HG02610 (cell line): Measurements from ENCODE around the gene RHOU.

Experiments used
- ATAC-seq: cut with Tn5 transposase; IDR thresholded peaks from one replicate; pipeline ENCODE4 v1.9.1; 2021; ENCODE audit warnings: mild to moderate bottlenecking, moderate library complexity; ENCODE audit not compliant: unreplicated experiment

Gene RHOU

GRCh38 chr1:228736844-228737445 lies 1.7 kb downstream of the RHOU start:
- ATAC-seq = no peak

- ATAC-seq = no peak
Observed at GRCh38 chr1:228737601-228738041, 2.3 kb downstream of the RHOU start.

- ATAC-seq = no peak
Observed at GRCh38 chr1:228739826-228740225, 4.5 kb downstream of the RHOU start.

DNA sequence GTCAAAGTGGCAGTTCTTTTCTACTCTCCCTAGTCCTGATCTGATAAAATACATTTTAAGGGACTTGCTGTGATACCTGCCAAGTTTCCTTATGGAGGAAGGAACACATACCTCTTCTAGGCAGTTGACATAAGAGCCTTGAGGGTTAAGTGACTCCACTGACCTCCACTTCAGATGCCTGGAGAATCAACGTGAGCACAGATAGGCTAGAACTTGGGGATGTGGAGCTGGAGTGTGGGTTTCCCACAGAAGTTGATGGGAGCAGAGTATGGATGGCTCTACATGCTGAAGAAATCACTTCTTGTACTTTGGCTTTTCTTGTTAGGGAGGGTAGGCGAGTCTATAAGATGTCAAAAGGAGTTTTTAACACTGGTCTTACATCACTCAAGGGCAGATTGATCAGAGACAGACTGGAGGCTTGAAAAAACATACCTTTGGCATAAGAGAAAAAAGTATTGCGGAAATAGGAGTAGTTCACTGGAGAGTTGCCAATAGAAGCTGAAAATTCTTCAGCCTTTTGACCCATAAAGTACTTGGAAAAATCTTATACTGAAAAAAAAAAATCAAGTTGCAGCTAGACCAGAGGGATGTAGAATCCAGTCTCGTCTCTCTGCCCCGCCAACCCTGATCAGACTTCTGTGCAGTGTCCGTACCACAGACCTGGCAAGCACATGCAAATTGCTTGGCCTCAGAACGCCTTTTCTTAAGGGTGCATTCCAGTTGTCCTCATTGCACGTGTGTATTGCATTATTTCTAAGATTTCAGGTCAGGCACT lies 5.5 kb downstream of the RHOU start:
- no peak for ATAC-seq

- ATAC-seq = no peak
Observed at GRCh38 chr1:228742281-228742860, 7.1 kb downstream of the RHOU start.

DNA sequence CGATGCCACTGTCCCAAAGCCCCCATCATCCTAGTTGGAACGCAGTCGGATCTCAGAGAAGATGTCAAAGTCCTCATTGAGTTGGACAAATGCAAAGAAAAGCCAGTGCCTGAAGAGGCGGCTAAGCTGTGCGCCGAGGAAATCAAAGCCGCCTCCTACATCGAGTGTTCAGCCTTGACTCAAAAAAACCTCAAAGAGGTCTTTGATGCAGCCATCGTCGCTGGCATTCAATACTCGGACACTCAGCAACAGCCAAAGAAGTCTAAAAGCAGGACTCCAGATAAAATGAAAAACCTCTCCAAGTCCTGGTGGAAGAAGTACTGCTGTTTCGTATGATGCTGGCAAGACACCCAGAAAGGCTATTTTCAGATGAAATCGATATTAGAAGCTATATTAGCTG lies 8.1 kb downstream of the RHOU start:
- no peak for ATAC-seq

DNA sequence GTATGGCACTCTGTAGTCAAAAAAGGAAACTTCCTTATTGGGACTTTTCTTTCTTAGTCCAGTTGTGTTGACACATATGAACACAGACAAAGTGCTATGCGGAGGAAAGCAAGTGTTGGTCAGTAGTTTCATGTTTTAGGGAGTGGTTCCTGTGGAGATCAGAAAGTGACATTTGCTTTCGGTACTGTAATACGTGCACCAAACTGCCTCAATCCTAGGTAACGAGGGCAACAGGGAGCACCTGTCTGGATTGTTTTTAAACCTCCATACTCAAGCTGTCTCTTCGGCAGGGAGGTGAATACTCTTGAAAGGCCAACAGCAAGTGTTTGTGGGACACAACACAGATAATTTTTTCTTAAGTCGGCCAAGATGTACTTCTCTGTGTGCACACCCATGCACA lies 9.1 kb downstream of the RHOU start:
- ATAC-seq = no peak

DNA sequence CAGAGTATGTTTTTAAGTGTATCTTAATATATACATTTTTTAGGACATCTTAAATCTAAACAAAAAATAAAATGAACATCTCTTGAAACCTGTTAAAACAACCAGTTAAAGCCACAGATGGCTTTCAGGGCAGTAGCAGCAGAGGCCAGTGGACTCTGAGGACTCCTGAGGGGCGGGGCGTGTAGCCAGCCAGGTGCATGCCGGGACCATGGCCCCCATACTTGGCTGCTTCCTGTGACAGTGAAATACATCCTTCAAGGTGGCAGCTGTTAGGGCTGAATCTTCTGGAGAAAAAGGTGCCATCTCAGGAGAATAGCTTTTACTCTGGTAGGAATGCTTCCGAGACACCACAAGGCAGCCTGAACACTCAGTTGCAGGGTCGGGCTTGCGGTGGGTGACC lies 9.6 kb downstream of the RHOU start:
- no peak for ATAC-seq

GRCh38 chr1:228745497-228745896 lies 10.2 kb downstream of the RHOU start:
- ATAC-seq = no peak

GRCh38 chr1:228747301-228747935 lies 12.1 kb downstream of the RHOU start:
- ATAC-seq = no peak

DNA sequence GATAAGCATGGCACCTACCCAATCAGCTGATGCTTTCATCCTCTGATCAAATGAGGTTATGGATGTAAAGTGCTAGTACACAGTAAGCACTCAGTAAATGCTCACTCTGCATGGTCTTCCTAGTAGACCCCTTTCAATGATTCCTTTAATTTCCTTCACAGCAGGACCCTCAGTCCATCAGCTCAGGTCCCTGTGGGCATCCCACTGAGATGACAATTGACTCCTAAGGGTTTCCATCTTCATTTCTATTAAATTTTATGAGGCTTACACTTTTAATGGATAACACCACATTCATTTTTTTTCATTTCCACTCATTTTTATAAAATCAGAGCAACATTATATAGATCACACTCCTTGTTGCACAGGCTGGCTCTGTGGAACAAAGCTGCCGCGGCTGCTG lies 12.8 kb downstream of the RHOU start:
- ATAC-seq = no peak

- no peak for ATAC-seq
Observed at GRCh38 chr1:228748431-228748830, 13.2 kb downstream of the RHOU start.

- ATAC-seq = no peak
Observed at GRCh38 chr1:228749765-228750164, 14.5 kb downstream of the RHOU start.

DNA sequence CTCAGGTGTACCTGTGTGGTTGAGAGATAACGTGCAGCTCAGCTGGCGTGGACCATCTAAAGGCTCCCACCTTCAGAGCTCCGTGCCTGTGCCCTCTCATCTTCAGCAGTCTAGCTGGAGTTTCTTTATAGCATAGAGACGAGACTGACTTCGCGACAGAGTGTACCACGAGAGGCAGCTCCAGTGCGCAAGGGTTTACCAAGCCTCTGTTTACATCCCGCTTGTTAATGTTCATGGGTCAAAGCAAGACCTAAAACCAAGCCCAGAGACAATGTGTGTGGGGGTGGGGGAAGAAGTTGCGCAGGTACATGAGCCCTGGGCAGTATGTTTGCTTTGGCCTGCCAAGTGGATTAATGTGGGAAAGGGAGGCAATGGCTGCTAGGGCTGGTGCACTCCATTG lies 15.6 kb downstream of the RHOU start:
- no peak for ATAC-seq

GRCh38 chr1:228751360-228752098 lies 16.2 kb downstream of the RHOU start:
- no peak for ATAC-seq

DNA sequence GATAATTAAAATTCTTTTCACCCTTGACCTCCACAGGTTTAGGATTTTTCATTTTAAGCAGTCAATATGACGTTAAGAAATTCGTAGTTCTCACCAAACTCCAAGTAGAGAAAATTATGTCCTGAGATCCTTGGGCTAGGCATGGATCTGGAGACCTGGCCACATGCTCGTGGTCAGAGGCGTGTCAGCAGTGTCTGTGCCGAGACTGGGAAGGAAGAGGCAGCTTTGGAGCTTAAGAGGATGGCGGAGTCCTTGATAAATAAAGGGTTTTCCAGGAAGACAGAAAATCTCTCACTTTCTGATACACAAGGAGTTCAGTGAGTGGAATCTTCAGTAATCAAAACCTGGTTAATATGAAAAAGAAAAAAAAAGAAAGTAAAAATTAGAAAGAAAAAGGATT lies 17.0 kb downstream of the RHOU start:
- no peak for ATAC-seq

- no peak for ATAC-seq
Observed at GRCh38 chr1:228752675-228753265, 17.5 kb downstream of the RHOU start.

DNA sequence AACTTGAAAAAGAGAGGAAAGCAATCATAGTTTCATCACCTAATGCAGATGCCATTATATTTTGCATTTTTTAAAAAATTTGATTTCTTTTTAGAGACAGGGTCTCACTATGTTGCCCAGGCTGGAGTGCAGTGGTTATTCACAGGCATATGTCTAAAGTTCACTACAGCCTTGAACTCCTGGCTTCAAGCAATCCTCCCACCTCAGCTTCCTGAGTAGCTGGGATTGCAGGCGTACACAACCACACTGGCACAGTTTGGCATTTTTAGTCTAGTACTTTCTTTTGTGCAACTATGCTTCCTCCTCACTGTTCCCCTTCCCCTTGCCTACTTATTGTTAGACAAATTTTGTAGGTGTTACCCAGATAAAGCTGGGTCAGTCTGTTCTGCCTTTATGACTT lies 18.0 kb downstream of the RHOU start:
- no peak for ATAC-seq

GRCh38 chr1:228753786-228754360 lies 18.6 kb downstream of the RHOU start:
- ATAC-seq = no peak

DNA sequence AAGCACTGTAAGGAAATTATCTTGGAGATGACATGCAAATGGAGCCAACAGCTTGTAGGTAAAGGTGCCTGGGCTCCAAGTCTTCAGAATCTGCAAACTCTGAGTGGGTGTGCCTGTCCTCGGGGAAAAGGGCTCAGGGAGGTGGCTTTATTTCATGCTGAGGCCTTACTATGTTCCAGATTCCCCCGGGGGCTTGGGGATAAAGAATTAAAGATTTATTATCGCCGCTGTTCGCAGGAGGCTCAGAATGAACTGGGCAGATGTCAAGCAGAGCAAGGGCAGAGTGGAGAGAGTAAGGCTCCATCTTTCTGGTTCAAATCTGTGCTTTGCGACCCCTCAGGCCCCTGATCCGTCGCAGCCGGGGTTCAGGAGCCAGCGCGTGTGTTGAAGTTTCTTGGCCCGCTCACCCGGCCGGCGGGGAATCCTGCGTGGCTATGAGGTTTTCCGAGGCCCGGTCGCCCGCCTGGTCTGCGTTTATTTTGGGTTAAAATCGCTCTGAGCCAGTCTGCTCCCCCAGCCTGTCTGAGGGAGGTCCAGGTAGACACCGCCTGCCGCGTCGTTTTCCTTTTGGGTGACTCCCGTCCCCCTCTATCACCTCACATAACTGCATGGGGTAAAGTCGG lies 19.5 kb downstream of the RHOU start:
- no peak for ATAC-seq
